Activated CD4-positive, alpha-beta T cell treated with anti-CD3 and anti-CD28 coated beads, Interleukin-2, amount 50 U/mL, for 48 hours (primary cell): Measurements from ENCODE around the gene XYLT1.

ENCODE experiments used
- DNase-seq, 2 experiments: peaks; one replicate each; pipeline ENCODE4 v3.0.0-alpha.2; 2020

Gene XYLT1

GRCh38 chr16:17076092-17076754 is 394.5 kb downstream of the XYLT1 start:
- DNase-seq: no peak

DNA sequence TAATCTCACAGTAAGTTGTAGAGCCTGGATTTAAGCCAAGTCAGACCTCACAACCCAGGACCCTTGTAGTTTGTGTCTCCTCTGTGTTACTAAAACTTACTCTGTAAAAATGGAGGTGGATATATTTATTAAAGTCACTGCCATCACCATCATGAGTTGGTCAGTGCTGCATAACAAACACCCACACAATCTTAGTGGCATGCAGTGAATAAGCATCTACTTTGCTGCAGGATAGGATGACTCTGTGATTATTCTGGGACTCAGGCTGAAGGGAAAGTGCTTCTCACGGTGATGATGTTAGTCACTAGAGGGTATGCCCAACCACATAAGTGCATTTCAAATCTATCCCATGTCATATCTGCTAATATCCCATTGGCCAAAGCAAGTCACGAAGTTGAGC is 398.7 kb downstream of the XYLT1 start:
- no peak for DNase-seq

- peak; percentile 78 to 86 for DNase-seq
These were observed 399.7 kb downstream of the XYLT1 start for GRCh38 chr16:17070882-17071592.

DNA sequence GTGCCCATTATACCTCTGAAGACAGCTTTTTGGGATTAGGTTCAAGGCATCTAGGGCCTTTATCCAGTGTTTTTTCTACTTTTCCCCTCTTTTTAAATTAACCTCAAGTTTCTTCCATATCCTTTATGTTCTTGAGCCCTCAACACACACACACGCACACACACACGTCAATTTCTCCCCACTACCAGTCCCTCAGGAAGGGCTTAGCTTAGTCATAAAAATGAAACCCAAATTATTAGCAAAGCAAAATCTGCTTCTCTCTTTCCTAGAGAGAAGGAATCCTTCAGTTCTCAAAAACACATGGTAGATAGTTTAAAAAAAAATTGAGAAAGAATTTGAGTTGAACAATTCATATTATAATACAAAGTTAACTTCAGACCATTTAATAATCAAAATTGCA is 401.1 kb downstream of the XYLT1 start:
- no peak for DNase-seq

GRCh38 chr16:17068524-17068923 is 402.2 kb downstream of the XYLT1 start:
- no peak for DNase-seq

- no peak for DNase-seq
These were observed 402.9 kb downstream of the XYLT1 start for GRCh38 chr16:17067882-17068281.

- DNase-seq: no peak
These were observed 407.3 kb downstream of the XYLT1 start for GRCh38 chr16:17063201-17064139.

GRCh38 chr16:17062676-17063075 is 408.1 kb downstream of the XYLT1 start:
- no peak for DNase-seq

- DNase-seq: no peak
These were observed 409.4 kb downstream of the XYLT1 start for GRCh38 chr16:17061326-17061725.

DNA sequence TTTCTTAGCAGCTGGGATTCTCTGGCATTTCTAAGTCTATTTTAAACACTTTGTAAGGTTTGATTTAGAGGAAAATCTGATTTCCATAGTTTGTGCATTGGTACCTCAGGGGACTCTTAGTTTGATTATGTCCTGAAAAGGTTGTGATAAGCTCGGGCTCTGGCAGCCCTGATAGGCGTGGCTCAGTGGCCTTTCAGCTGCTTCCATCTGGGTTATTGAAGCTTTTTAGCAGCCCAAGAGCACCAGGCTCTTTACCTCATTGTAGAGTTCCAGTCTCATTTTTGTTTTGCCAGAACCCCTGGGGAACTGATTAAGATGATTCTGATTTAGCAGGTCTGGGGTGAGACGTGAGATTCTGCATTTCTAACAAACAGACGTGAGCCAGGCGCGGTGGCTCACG is 412.3 kb downstream of the XYLT1 start:
- no peak for DNase-seq

DNA sequence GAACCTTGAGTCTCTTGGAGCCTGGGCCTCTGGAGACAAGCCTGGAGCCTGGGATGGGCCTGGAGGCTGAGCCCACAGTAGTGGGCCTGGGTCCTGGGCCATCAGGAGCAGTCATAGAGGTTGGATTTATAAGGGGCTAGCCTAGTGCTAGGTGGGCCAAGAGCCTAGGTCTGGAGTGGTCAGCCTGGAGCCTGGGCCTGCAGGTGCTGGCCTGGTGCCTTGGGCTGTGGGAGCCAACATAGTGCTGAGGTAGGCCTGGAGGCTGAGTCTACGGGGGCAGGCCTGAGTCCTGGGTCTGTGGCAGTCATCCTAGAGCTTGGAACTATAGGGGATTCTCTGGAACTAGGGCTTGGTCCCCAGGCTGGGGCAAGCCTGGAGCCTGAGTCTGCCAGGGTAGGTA is 414.1 kb downstream of the XYLT1 start:
- DNase-seq: no peak

DNA sequence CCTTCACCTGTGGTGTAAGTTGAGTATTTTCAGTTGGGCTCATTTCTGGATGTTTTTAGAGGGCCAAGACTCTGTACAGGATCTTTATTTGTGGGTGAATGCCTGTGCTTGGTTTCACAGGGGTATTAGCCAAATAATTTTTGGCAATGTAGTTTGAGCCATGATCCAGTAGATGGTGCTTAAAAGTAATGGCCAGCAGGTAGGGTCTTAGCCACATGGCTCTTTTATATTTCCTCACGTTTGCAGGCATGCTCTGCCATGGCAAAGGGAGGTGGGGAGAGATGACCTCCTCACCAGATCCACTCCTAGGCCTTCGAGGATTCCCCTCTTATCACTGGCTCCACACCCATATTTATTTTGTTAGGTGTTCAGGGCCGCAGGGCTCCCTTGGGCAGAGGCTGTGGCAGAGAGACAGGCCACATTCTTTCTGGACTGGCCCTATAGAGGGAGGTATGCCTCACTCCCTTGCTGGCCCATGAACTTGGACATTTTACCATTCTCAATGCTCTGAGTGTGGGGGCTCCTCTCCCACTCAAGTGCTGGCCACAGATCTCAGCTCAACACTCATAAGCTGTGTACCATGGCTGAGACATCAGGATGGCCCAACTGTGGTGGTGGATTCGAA is 417.1 kb downstream of the XYLT1 start:
- DNase-seq: no peak
